Kidney epithelial cell (primary cell): Measurements from ENCODE around the gene C1QTNF1. TPM values are rescaled to one million over a fixed set of nuclear protein-coding genes. Genes with fewer than 3 reads are reported as not detected.

Experiments
- DNase-seq: peaks from one replicate; pipeline ENCODE4 v3.0.0-alpha.2; 2010; ENCODE audit warnings: low read depth
- H3K27me3 ChIP-seq: 2 replicates; pipeline ENCODE4 v1.6.0; 2011; ENCODE audit warnings: low read length; ENCODE audit not compliant: control insufficient read depth, insufficient read depth
- H3K36me3 ChIP-seq: 2 replicates; pipeline ENCODE4 v1.5.1; 2011; ENCODE audit warnings: low read length; ENCODE audit not compliant: control insufficient read depth, insufficient read depth
- H3K4me3 ChIP-seq: 2 replicates; pipeline ENCODE4 v1.5.1; 2011; ENCODE audit warnings: low read depth, mild to moderate bottlenecking, control low read depth, low read length
- CTCF ChIP-seq: IDR thresholded peaks from 2 replicates; pipeline ENCODE4 v1.5.1; 2011; ENCODE audit warnings: mild to moderate bottlenecking, moderate library complexity, low read length, control low read depth, inconsistent platforms; ENCODE audit not compliant: insufficient read depth, poor library complexity, severe bottlenecking
- total RNA-seq: library from RNA; depleted of rRNA; stranded (reverse); fragments of >200 nt; gene quantifications from 2 replicates; pipeline ENCODE4 v1.2.3, GENCODE V29; 2015

Gene C1QTNF1
- total RNA-seq, 1 donor from 2014 or later, result 4.6 TPM

- no peak for DNase-seq
- Histone ChIP-seq H3K36me3 (no peaks in the 10 kb centered on the region), H3K27me3 (no peaks in the 10 kb centered on the region), H3K4me3 (peak overlapping the region; percentile 71)
- TF ChIP-seq CTCF, result no peak
These were observed 52.0 kb downstream of the C1QTNF1 start for GRCh38 chr17:79075861-79076406.

- Histone ChIP-seq H3K4me3 (no peak overlapping the region), H3K36me3 (no peaks in the 10 kb centered on the region), H3K27me3 (no peaks in the 10 kb centered on the region)
- TF ChIP-seq CTCF, result no peak
- no peak for DNase-seq
These were observed 53.6 kb downstream of the C1QTNF1 start for GRCh38 chr17:79077587-79077986.

- H3K4me3 ChIP-seq, result no peak overlapping the region
- H3K27me3 ChIP-seq, result no peaks in the 10 kb centered on the region
- no peak for TF ChIP-seq CTCF
- no peaks in the 10 kb centered on the region for H3K36me3 ChIP-seq
- DNase-seq, result no peak
These were observed 54.7 kb downstream of the C1QTNF1 start for GRCh38 chr17:79078476-79079190.

- no peaks in the 10 kb centered on the region for H3K36me3 ChIP-seq
- no peak for TF ChIP-seq CTCF
- DNase-seq, result no peak
These were observed 55.6 kb downstream of the C1QTNF1 start for GRCh38 chr17:79079421-79080200.

GRCh38 chr17:79080349-79080748, 56.4 kb downstream of the C1QTNF1 start:
- Histone ChIP-seq H3K36me3 (no peaks in the 10 kb centered on the region), H3K4me3 (no peak overlapping the region), H3K27me3 (no peaks in the 10 kb centered on the region)
- TF ChIP-seq CTCF, result no peak
- DNase-seq, result no peak

More at GRCh38 chr17:79079421-79080200, 55.6 kb downstream of the C1QTNF1 start:
- Histone ChIP-seq H3K27me3 (no peaks in the 10 kb centered on the region), H3K4me3 (no peak overlapping the region)
